PC-9 (cell line): Measurements from ENCODE around the gene MRPS27.

Experiments
- EZH2 ChIP-seq: fragments of 200-600 bp; sonication (generic); IDR thresholded peaks from 2 replicates; pipeline ENCODE4 v1.8.0; 2017; ENCODE audit warnings: antibody characterized with exemption, low read depth
- TF ChIP-seq, protein P1 (sequence below): fragments of 200-600 bp; sonication (generic); conservative IDR thresholded peaks from 2 replicates; pipeline ENCODE4 v1.6.1; 2017; ENCODE audit warnings: mixed run types, antibody characterized with exemption, mild to moderate bottlenecking, moderate library complexity

DNA sequence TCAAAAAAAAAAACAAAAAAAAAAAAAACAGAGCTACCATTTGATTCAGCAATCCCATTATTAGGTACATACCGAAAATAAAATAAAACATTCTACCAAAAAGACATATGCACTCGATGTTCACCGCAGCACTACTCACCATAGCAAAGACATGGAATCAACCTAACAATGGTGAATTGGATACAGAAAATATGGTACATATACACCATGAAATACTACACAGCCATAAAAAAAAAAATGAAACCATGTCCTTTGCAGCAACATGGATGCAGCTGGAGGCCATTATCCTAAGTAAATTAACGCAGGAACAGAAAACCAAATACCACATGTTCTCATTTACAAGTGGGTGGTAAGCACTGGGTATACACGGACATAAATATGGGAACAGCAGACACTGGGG is 21.3 kb downstream of the MRPS27 start:
- TF ChIP-seq, protein P1, sequence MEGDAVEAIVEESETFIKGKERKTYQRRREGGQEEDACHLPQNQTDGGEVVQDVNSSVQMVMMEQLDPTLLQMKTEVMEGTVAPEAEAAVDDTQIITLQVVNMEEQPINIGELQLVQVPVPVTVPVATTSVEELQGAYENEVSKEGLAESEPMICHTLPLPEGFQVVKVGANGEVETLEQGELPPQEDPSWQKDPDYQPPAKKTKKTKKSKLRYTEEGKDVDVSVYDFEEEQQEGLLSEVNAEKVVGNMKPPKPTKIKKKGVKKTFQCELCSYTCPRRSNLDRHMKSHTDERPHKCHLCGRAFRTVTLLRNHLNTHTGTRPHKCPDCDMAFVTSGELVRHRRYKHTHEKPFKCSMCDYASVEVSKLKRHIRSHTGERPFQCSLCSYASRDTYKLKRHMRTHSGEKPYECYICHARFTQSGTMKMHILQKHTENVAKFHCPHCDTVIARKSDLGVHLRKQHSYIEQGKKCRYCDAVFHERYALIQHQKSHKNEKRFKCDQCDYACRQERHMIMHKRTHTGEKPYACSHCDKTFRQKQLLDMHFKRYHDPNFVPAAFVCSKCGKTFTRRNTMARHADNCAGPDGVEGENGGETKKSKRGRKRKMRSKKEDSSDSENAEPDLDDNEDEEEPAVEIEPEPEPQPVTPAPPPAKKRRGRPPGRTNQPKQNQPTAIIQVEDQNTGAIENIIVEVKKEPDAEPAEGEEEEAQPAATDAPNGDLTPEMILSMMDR, result no peak
- no peak for TF ChIP-seq EZH2
